A549 (cell line): Measurements from ENCODE around the gene ATP1A4.

Experiments
- KDM5A ChIP-seq: fragments of 200-600 bp; sonication (generic); IDR thresholded peaks from 2 replicates; pipeline ENCODE4 v1.6.1; 2016; ENCODE audit warnings: antibody characterized with exemption, mild to moderate bottlenecking
- TF ChIP-seq, protein P1 (sequence below): fragments of >200 bp; sonication (Bioruptor Twin); formaldehyde crosslinking; IDR thresholded peaks from 3 replicates; pipeline ENCODE4 v1.5.1; 2016
- TF ChIP-seq, protein P2 (sequence below): IDR thresholded peaks from 2 replicates; pipeline ENCODE4 v1.6.1; 2012

DNA sequence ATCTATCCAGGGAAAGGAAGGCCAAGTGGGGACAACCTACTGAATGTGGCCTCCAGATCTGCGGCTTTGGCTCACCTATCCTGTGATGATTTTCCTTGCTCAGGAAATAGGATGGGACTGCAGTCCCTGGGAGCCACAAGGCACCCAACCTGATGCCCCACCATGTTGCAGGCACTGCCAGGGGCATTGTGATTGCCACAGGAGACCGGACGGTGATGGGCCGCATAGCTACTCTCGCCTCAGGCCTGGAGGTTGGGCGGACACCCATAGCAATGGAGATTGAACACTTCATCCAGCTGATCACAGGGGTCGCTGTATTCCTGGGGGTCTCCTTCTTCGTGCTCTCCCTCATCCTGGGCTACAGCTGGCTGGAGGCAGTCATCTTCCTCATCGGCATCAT lies 24.0 kb upstream of the ATP1A4 start:
- TF ChIP-seq, protein P1, sequence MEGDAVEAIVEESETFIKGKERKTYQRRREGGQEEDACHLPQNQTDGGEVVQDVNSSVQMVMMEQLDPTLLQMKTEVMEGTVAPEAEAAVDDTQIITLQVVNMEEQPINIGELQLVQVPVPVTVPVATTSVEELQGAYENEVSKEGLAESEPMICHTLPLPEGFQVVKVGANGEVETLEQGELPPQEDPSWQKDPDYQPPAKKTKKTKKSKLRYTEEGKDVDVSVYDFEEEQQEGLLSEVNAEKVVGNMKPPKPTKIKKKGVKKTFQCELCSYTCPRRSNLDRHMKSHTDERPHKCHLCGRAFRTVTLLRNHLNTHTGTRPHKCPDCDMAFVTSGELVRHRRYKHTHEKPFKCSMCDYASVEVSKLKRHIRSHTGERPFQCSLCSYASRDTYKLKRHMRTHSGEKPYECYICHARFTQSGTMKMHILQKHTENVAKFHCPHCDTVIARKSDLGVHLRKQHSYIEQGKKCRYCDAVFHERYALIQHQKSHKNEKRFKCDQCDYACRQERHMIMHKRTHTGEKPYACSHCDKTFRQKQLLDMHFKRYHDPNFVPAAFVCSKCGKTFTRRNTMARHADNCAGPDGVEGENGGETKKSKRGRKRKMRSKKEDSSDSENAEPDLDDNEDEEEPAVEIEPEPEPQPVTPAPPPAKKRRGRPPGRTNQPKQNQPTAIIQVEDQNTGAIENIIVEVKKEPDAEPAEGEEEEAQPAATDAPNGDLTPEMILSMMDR = no peak
- no peak for TF ChIP-seq KDM5A
- TF ChIP-seq, protein P2, sequence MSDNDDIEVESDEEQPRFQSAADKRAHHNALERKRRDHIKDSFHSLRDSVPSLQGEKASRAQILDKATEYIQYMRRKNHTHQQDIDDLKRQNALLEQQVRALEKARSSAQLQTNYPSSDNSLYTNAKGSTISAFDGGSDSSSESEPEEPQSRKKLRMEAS = no peak
